ENCODE results near the gene NCK1. TPM values are rescaled to one million over a fixed set of nuclear protein-coding genes. Genes with fewer than 3 reads are reported as not detected.

NCK1 gene
- polyA plus RNA-seq, 2 of the 4 experiments (the other 2 are of a cell fraction): 30.2 to 60.8 TPM

DNA sequence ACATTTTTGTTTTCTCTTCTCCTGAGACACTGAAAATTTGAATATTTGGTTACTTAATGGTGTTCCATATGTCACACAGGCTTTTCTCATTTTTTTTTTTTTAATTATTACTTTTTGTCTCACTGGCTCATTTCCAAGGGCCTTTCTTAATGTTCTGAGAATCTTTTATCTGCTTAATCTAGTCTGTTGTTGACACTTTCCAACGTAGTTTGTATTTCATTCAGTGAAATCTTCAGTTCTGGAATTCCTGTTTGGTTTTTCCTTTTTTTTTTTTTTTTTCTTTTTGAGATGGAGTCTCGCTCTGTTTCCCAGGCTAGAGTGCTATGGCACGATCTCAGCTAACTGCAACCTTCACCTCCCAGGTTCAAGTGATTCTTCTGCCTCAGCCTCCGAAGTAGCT, 42.7 kb downstream of the NCK1 start:
- WGBS (ENCODE audit: missing lambda C conversion rate): 76% methylated on average over 4 of the region's 4 CpGs
- POLR2A ChIA-PET: no interaction called here
- H3K27ac ChIP-seq: no peak overlapping the region
- no peak for FAIRE-seq
- no peak for ATAC-seq
- H3K4me1 ChIP-seq: no peaks in the 10 kb centered on the region
- CTCF ChIA-PET: no interaction called here
- no peak for DNase-seq (ENCODE audit: low read depth in 1 of 2, low spot score in 1 of 2)
- H3K9me3 ChIP-seq: peaks cover 12% of the 10 kb centered on the region
- no peak overlapping the region for H3K4me3 ChIP-seq
- no peak overlapping the region for H3K4me2 ChIP-seq
- TF ChIP-seq, protein P1, sequence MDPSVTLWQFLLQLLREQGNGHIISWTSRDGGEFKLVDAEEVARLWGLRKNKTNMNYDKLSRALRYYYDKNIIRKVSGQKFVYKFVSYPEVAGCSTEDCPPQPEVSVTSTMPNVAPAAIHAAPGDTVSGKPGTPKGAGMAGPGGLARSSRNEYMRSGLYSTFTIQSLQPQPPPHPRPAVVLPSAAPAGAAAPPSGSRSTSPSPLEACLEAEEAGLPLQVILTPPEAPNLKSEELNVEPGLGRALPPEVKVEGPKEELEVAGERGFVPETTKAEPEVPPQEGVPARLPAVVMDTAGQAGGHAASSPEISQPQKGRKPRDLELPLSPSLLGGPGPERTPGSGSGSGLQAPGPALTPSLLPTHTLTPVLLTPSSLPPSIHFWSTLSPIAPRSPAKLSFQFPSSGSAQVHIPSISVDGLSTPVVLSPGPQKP (IDR thresholded peaks at IDR 0.05; ENCODE audit: low read depth, low read length): no peak
- TF ChIP-seq EP300 (IDR thresholded peaks at IDR 0.05) (no peak), CBX8 (IDR thresholded peaks at IDR 0.05) (no peak), ZSCAN20 (CRISPR knock-in tag; IDR thresholded peaks at IDR 0.05) (no peak), NFE2L2 (conservative IDR thresholded peaks at IDR 0.05; ENCODE audit: low read length) (no peak), PHF8 (IDR thresholded peaks at IDR 0.05; ENCODE audit: borderline replicate concordance, low read depth) (no peak), ZC3H11A (IDR thresholded peaks at IDR 0.05) (no peak)

DNA sequence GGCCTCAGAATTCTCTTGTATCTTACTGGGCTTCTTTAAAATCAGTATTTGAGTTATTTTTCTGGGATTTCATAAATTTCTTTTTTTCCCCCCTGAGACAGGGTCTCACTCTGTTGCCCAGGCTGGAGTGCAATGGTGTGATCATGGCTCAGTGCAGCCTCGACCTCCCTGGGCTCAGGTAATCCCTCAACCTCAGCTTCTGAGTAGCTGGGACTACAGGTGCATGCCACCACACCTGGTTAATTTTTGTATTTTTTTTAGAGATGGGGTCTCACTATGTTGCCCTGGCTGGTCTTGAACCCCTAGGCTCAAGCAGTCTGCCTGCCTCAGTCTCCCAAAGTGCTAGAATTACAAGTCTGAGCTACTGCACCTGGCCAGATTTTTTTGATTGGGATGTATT, 43.5 kb downstream of the NCK1 start:
- DNase-seq (ENCODE audit: low read depth in 1 of 2, low spot score in 1 of 2): no peak
- H3K4me3 ChIP-seq: no peak overlapping the region
- H3K9me3 ChIP-seq: peaks cover 12% of the 10 kb centered on the region
- ChIA-PET CTCF (no interaction called here), POLR2A (no interaction called here)
- H3K4me2 ChIP-seq: no peak overlapping the region
- TF ChIP-seq RCOR1 (IDR thresholded peaks at IDR 0.05; ENCODE audit: low read depth, low read length): no peak
- no peak for TF ChIP-seq KDM1A (IDR thresholded peaks at IDR 0.05; ENCODE audit: low read depth)
- TF ChIP-seq, protein P2, sequence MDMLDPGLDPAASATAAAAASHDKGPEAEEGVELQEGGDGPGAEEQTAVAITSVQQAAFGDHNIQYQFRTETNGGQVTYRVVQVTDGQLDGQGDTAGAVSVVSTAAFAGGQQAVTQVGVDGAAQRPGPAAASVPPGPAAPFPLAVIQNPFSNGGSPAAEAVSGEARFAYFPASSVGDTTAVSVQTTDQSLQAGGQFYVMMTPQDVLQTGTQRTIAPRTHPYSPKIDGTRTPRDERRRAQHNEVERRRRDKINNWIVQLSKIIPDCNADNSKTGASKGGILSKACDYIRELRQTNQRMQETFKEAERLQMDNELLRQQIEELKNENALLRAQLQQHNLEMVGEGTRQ (IDR thresholded peaks at IDR 0.05): no peak
- no peak for TF ChIP-seq HOXA7 (CRISPR knock-in tag; IDR thresholded peaks at IDR 0.05)
- no peak for TF ChIP-seq BHLHE40 (IDR thresholded peaks at IDR 0.05; ENCODE audit: low read depth, low read length)
- no peak for TF ChIP-seq MYC (IDR thresholded peaks at IDR 0.05; ENCODE audit: borderline replicate concordance, low read length)
- TF ChIP-seq PHF8 (IDR thresholded peaks at IDR 0.05; ENCODE audit: borderline replicate concordance, low read depth): no peak
- TF ChIP-seq RNF2 (IDR thresholded peaks at IDR 0.05; ENCODE audit: borderline replicate concordance, low read depth): no peak
- TF ChIP-seq MAFK (IDR thresholded peaks at IDR 0.05; ENCODE audit: partially characterized antibody): no peak
- no peak for TF ChIP-seq JUN (IDR thresholded peaks at IDR 0.05)
- no peak for TF ChIP-seq HOXB13 (CRISPR knock-in tag; IDR thresholded peaks at IDR 0.05; ENCODE audit: low read depth)
- TF ChIP-seq, protein P3, sequence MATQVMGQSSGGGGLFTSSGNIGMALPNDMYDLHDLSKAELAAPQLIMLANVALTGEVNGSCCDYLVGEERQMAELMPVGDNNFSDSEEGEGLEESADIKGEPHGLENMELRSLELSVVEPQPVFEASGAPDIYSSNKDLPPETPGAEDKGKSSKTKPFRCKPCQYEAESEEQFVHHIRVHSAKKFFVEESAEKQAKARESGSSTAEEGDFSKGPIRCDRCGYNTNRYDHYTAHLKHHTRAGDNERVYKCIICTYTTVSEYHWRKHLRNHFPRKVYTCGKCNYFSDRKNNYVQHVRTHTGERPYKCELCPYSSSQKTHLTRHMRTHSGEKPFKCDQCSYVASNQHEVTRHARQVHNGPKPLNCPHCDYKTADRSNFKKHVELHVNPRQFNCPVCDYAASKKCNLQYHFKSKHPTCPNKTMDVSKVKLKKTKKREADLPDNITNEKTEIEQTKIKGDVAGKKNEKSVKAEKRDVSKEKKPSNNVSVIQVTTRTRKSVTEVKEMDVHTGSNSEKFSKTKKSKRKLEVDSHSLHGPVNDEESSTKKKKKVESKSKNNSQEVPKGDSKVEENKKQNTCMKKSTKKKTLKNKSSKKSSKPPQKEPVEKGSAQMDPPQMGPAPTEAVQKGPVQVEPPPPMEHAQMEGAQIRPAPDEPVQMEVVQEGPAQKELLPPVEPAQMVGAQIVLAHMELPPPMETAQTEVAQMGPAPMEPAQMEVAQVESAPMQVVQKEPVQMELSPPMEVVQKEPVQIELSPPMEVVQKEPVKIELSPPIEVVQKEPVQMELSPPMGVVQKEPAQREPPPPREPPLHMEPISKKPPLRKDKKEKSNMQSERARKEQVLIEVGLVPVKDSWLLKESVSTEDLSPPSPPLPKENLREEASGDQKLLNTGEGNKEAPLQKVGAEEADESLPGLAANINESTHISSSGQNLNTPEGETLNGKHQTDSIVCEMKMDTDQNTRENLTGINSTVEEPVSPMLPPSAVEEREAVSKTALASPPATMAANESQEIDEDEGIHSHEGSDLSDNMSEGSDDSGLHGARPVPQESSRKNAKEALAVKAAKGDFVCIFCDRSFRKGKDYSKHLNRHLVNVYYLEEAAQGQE (IDR thresholded peaks at IDR 0.05): no peak
- TF ChIP-seq ATOH8 (CRISPR knock-in tag; IDR thresholded peaks at IDR 0.05; ENCODE audit: low read depth): no peak
- no peak for TF ChIP-seq CHD4 (IDR thresholded peaks at IDR 0.05; ENCODE audit: borderline replicate concordance)
- no peak for TF ChIP-seq SREBF2 (IDR thresholded peaks at IDR 0.05)
- WGBS (ENCODE audit: missing lambda C conversion rate): 75% methylated on average over 1 of the region's 1 CpG
- no peak for ATAC-seq
- no peak for FAIRE-seq
- H3K4me1 ChIP-seq: no peaks in the 10 kb centered on the region
- no peak overlapping the region for H3K27ac ChIP-seq

Data from A549 (cell line).